Choroid plexus epithelial cell (primary cell): Measurements from ENCODE around the gene PTPN12.

Experiments
- DNase-seq: peaks from one replicate; pipeline ENCODE4 v3.0.0-alpha.2; 2010; ENCODE audit warnings: low read depth
- H3K4me3 ChIP-seq: 2 replicates; pipeline ENCODE4 v1.5.1; 2011; ENCODE audit warnings: low read depth, mild to moderate bottlenecking, control low read depth, low read length, moderate library complexity
- TF ChIP-seq, protein P1 (sequence below): conservative IDR thresholded peaks from 2 replicates; pipeline ENCODE4 v1.5.1; 2011; ENCODE audit warnings: low read depth, mild to moderate bottlenecking, control low read depth, inconsistent platforms, low read length, moderate library complexity

PTPN12 gene

DNA sequence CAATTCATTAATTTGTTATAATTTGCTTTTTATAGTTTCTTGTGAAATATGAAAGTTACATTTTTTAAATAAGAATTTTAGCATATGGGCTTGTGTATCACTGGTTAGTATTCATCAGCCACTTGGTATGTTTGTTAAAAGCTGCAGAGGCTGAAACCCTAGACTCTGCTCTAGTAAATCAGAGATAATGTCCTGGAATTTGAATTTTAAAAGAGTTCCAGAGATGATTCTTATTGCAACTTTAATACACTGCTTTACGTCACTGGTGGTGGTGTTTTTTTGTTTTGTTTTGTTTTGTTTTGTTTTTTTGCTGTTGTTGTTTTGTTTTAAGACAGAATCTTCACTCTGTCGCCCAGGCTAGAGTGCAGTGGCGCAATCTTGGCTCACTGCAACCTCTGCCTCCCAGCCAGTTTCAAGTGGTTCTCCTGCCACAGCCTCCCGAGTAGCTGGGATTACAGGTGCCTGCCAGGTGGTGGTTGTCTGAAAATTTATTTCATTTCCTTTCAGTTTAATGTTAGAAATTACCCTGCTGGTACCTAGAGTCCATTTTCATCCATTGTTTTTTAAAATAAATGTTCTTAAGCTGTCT is 43.8 kb downstream of the PTPN12 start:
- H3K4me3 ChIP-seq, result no peak overlapping the region
- TF ChIP-seq, protein P1, sequence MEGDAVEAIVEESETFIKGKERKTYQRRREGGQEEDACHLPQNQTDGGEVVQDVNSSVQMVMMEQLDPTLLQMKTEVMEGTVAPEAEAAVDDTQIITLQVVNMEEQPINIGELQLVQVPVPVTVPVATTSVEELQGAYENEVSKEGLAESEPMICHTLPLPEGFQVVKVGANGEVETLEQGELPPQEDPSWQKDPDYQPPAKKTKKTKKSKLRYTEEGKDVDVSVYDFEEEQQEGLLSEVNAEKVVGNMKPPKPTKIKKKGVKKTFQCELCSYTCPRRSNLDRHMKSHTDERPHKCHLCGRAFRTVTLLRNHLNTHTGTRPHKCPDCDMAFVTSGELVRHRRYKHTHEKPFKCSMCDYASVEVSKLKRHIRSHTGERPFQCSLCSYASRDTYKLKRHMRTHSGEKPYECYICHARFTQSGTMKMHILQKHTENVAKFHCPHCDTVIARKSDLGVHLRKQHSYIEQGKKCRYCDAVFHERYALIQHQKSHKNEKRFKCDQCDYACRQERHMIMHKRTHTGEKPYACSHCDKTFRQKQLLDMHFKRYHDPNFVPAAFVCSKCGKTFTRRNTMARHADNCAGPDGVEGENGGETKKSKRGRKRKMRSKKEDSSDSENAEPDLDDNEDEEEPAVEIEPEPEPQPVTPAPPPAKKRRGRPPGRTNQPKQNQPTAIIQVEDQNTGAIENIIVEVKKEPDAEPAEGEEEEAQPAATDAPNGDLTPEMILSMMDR, result no peak
- DNase-seq, result peak; percentile 61

DNA sequence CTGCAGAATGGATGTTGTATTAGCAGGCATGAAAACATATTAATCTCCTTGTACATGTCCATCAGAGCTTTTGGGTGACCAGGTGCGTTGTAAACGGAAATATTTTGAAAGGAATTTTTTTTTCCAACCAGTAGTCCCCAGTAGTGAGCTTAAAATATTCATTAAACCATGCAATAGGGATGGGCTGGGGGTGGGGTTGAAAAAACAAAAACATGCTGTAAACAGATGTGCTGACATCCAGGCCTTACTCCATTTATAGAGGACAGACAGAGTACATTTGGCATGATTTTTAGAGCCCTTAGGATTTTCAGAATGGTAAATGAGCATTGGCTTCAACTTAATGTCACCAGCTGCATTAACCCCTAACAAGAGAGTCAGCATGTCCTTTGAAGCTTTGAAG is 50.2 kb downstream of the PTPN12 start:
- no peak for DNase-seq
- TF ChIP-seq, protein P1, result no peak
- no peak overlapping the region for H3K4me3 ChIP-seq

DNA sequence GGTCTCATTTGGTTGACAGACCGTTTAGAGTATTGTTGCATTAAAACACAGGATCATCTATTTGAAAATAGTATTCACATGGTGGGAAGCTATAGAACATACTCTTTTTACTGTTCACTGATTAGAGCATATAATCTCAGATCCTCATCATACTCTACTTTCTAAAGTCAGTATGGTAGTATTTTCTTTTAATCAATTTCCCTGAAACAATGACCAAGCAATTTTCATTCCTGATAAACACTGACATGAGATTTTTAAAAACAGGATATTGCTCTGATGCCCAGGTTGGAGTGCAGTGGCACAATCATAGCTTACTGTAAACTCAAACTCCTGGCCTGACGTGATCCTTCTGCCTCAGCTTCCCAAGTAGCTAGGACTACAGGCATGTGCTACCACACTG is 63.9 kb downstream of the PTPN12 start:
- no peak for DNase-seq
- TF ChIP-seq, protein P1, result no peak
- H3K4me3 ChIP-seq, result no peak overlapping the region

DNA sequence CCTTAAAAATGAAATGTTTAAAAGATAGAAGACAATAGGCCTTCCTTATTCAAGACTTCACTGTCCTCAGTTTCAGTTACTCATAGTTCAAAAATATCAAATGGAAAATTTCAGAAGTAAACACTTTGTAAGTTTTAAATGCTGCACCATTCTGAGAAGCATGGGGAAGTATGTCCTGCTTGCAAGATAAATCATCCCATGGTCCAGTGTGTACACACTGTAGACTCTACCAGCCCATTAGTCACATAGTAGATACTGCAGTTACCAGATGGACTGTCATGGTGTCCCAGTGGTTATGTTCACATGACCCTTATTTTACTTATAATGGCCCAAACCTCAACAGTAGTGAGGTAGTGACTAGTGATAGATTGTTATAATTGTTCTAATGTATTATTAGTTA is 69.5 kb downstream of the PTPN12 start:
- TF ChIP-seq, protein P1, result no peak
- no peak for DNase-seq
- no peak overlapping the region for H3K4me3 ChIP-seq

DNA sequence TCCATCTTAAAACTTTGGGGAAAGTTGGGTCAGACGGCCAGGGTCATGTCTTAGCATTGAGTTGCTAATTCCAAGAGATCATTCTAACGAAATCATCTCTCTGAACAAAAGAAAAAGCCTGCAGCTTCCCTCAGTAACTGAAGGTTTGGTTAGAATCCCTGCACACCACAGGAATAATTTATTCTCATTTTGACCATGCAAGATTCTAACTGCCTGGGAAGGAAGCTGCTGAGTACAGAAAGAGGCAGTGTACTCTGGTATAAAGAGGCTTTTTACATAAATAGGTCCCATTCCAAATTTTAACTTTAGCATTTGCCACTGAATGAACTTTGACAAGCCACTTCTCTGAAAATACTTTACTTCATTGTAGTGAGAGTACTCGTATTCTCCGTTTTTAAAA is 82.2 kb downstream of the PTPN12 start:
- H3K4me3 ChIP-seq, result no peak overlapping the region
- no peak for DNase-seq
- TF ChIP-seq, protein P1, result no peak

DNA sequence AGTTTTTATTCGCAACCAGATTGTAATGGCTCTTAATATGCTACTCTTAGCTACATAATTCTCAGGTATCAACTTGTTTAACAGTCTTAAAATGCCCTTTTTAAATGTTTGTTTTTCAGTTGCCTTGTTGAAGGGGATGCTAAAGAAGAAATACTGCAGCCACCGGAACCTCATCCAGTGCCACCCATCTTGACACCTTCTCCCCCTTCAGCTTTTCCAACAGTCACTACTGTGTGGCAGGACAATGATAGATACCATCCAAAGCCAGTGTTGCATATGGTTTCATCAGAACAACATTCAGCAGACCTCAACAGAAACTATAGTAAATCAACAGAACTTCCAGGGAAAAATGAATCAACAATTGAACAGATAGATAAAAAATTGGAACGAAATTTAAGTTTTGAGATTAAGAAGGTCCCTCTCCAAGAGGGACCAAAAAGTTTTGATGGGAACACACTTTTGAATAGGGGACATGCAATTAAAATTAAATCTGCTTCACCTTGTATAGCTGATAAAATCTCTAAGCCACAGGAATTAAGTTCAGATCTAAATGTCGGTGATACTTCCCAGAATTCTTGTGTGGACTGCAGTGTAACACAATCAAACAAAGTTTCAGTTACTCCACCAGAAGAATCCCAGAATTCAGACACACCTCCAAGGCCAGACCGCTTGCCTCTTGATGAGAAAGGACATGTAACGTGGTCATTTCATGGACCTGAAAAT is 89.7 kb downstream of the PTPN12 start:
- no peak overlapping the region for H3K4me3 ChIP-seq
- TF ChIP-seq, protein P1, result no peak
- no peak for DNase-seq

DNA sequence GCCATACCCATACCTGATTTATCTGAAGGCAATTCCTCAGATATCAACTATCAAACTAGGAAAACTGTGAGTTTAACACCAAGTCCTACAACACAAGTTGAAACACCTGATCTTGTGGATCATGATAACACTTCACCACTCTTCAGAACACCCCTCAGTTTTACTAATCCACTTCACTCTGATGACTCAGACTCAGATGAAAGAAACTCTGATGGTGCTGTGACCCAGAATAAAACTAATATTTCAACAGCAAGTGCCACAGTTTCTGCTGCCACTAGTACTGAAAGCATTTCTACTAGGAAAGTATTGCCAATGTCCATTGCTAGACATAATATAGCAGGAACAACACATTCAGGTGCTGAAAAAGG is 90.2 kb downstream of the PTPN12 start:
- TF ChIP-seq, protein P1, result no peak
- no peak overlapping the region for H3K4me3 ChIP-seq
- peak; percentile 22 for DNase-seq
